HCT116 (cell line): Measurements from ENCODE around the gene LRRC15. TPM values are rescaled to one million over a fixed set of nuclear protein-coding genes. Genes with fewer than 3 reads are reported as not detected.

Source experiments
- ATAC-seq: fragments of 200-7000 bp; cut with Tn5 transposase; 2 replicates; pipeline ENCODE4 v1.9.1; 2020; ENCODE audit warnings: mild to moderate bottlenecking, moderate library complexity
- BruUV-seq: library from RNA; stranded (reverse); fragments of 400-500 nt; replicated peaks from 2 replicates; lab custom pipeline; 2021; lab: Mats Ljungman, UMichigan
- CTCF ChIA-PET: fragments of 300-600 bp; sonication (Branson Sonifier 250); formaldehyde crosslinking; loops from one replicate; lab custom pipeline; 2021; ENCODE audit warnings: antibody characterized with exemption; lab: Charles Lee
- POLR2A ChIA-PET: fragments of 300-600, 350-600 bp; sonication (Branson Sonifier 250); formaldehyde crosslinking; loops from one replicate; lab custom pipeline; 2021; ENCODE audit warnings: antibody characterized with exemption; lab: Charles Lee
- RAD21 ChIA-PET, 2 experiments: fragments of 300-600 bp; sonication (Branson Sonifier 250); formaldehyde crosslinking; loops; one replicate each; lab custom pipeline; 2023; ENCODE audit warnings: low total read pairs in 2 of 2; ENCODE audit not compliant: uncharacterized antibody in 2 of 2, unreplicated experiment in 2 of 2, low non-redundant PET in 1 of 2; lab: Charles Lee
- DNase-seq: peaks from one replicate; pipeline ENCODE4 v3.0.0-alpha.2; 2010; ENCODE audit warnings: low read depth, low spot score
- H2AFZ ChIP-seq: fragments of 200-600 bp; shearing (Covaris generic), sonication (generic); 2 replicates; pipeline ENCODE4 v1.6.1; 2017; ENCODE audit warnings: low read depth, mixed run types, mixed read lengths, antibody characterized with exemption, low read length; ENCODE audit not compliant: poor library complexity, severe bottlenecking
- H3K27ac ChIP-seq: 2 replicates; pipeline ENCODE4 v1.5.1; 2012; ENCODE audit warnings: low read depth, low read length
- H3K27me3 ChIP-seq: fragments of 200-600 bp; sonication (generic); 2 replicates; pipeline ENCODE4 v1.6.1; 2016; ENCODE audit warnings: mixed run types, low read length, mixed read lengths; ENCODE audit not compliant: insufficient read depth
- H3K36me3 ChIP-seq, 2 experiments: fragments of 200-500 bp in 1 of 2; fragments of 200-600 bp in 1 of 2; sonication (Bioruptor generic) in 1 of 2; sonication (generic) in 1 of 2; 2 replicates each; pipeline versions ENCODE4 v1.5.1 to v1.6.1; 2014 to 2016; ENCODE audit warnings: low read length in 2 of 2, inconsistent platforms in 1 of 2, mixed read lengths in 1 of 2, mixed run types in 1 of 2; ENCODE audit not compliant: insufficient read depth in 2 of 2, control insufficient read depth in 1 of 2
- H3K4me1 ChIP-seq, 2 experiments: fragments of 200-600 bp in 1 of 2; sonication (generic) in 1 of 2; 2 replicates each; pipeline versions ENCODE4 v1.5.1 to v1.6.1; 2012 to 2017; ENCODE audit warnings: low read length in 2 of 2, inconsistent platforms in 1 of 2, mild to moderate bottlenecking in 1 of 2, mixed read lengths in 1 of 2, mixed run types in 1 of 2, moderate library complexity in 1 of 2; ENCODE audit not compliant: insufficient read depth in 2 of 2, control insufficient read depth in 1 of 2
- H3K4me2 ChIP-seq: fragments of 200-600 bp; sonication (generic); 2 replicates; pipeline ENCODE4 v1.6.1; 2017; ENCODE audit warnings: mixed run types, low read length, mixed read lengths
- H3K4me3 ChIP-seq, 2 experiments: fragments of 200-600 bp in 1 of 2; sonication (generic) in 1 of 2; replicated peaks in 1 of 2; 2 replicates each; pipeline ENCODE4 v1.5.1; 2011 to 2016; ENCODE audit warnings: low read length in 2 of 2, control low read depth in 1 of 2, low read depth in 1 of 2, mild to moderate bottlenecking in 1 of 2, mixed read lengths in 1 of 2, mixed run types in 1 of 2
- H3K79me2 ChIP-seq: fragments of 200-600 bp; sonication (generic); 2 replicates; pipeline ENCODE4 v1.6.1; 2017; ENCODE audit warnings: mild to moderate bottlenecking, mixed run types, low read length, moderate library complexity, mixed read lengths; ENCODE audit not compliant: insufficient read depth
- H3K9ac ChIP-seq: fragments of 200-600 bp; sonication (generic); 2 replicates; pipeline ENCODE4 v1.6.1; 2016; ENCODE audit warnings: low read length, mixed read lengths
- H3K9me2 ChIP-seq: fragments of 200-600 bp; sonication (generic), shearing (Covaris generic); 2 replicates; pipeline ENCODE4 v1.6.1; 2017; ENCODE audit warnings: mixed run types, mild to moderate bottlenecking, moderate library complexity; ENCODE audit not compliant: insufficient read depth
- H3K9me3 ChIP-seq, 2 experiments: fragments of 200-500 bp in 1 of 2; fragments of 200-600 bp in 1 of 2; sonication (Bioruptor generic) in 1 of 2; sonication (generic) in 1 of 2; 2 replicates each; pipeline ENCODE4 v1.6.1; 2014 to 2017; ENCODE audit warnings: low read length in 2 of 2, mixed read lengths in 2 of 2, inconsistent platforms in 1 of 2, low read depth in 1 of 2, mild to moderate bottlenecking in 1 of 2, mixed run types in 1 of 2, moderate library complexity in 1 of 2; ENCODE audit not compliant: control insufficient read depth in 1 of 2, insufficient read depth in 1 of 2
- H4K20me1 ChIP-seq: fragments of 200-600 bp; sonication (generic), shearing (Covaris generic); 2 replicates; pipeline ENCODE4 v1.6.1; 2017; ENCODE audit warnings: mixed run types, mild to moderate bottlenecking, moderate library complexity; ENCODE audit not compliant: insufficient read depth
- CBX3 ChIP-seq: IDR thresholded peaks from 2 replicates; pipeline ENCODE4 v1.6.1; 2012; ENCODE audit warnings: low read depth
- CEBPB ChIP-seq: IDR thresholded peaks from 2 replicates; pipeline ENCODE4 v1.6.1; 2012; ENCODE audit warnings: low read depth
- EGR1 ChIP-seq: IDR thresholded peaks from 2 replicates; pipeline ENCODE4 v1.6.1; 2012; ENCODE audit warnings: low read depth
- EZH2 ChIP-seq: fragments of 200-600 bp; sonication (generic); IDR thresholded peaks from 2 replicates; pipeline ENCODE4 v1.6.1; 2017; ENCODE audit warnings: antibody characterized with exemption, mixed run types
- SRF ChIP-seq: IDR thresholded peaks from 2 replicates; pipeline ENCODE4 v1.6.1; 2012; ENCODE audit warnings: low read depth
- YY1 ChIP-seq: IDR thresholded peaks from 2 replicates; pipeline ENCODE4 v1.6.1; 2011; ENCODE audit warnings: low read length, low read depth, moderate library complexity, mild to moderate bottlenecking; ENCODE audit not compliant: insufficient replicate concordance; ENCODE audit errors: extremely low read depth
- ZFX ChIP-seq: fragments of 450-650 bp; IDR thresholded peaks from 2 replicates; pipeline ENCODE4 v1.6.1; 2017
- ZNF274 ChIP-seq: fragments of 200-500 bp; sonication (Bioruptor generic); IDR thresholded peaks from 2 replicates; pipeline ENCODE4 v1.6.1; 2014; ENCODE audit warnings: mild to moderate bottlenecking, low read depth, low read length, inconsistent platforms
- intact Hi-C: fragments of 100-400 bp; cut with micrococcal nuclease; formaldehyde crosslinking; loops from 2 replicates; pipeline ENCODE4 v1.10.0; 2022
- total RNA-seq: library from RNA; stranded (reverse); gene quantifications from one replicate; pipeline ENCODE4 v1.2.1, GENCODE V29; 2021; ENCODE audit not compliant: unreplicated experiment

LRRC15 gene
- total RNA-seq, 1 experiment from 2014 or later: not detected

DNA sequence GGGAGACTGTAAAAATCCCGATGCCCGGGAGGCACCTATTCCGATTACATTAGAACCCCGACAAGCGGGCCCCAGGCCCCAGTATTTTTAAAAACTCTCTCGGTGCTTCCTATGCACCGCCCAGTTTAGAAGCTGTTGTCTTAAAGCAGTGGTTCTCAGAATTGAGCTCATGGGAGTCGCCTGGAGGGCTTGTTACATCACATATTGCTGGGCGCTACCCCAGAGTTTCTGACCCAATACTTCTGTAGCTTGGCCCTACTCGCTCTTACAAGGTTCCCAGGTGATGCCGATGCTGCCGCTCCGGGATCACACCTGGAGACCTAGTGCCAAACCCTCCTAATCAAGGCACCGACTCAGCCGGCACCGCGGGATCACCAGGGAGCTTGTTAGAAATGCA, 53.6 kb downstream of the LRRC15 start:
- H3K4me3 ChIP-seq: peak overlapping the region in 1 of 2 experiments; percentile 51; a peak in 2 of 4 replicates
- H3K9me3 ChIP-seq: no peaks in the 10 kb centered on the region
- no peak overlapping the region for H2AFZ ChIP-seq
- peaks cover 31 to 68% of the 10 kb centered on the region in 2 experiments for H3K4me1 ChIP-seq
- no peaks in the 10 kb centered on the region for H3K9me2 ChIP-seq
- intact Hi-C loops: loop anchor here (1.0 to 5.0 kb wide), 8 partner anchors 147 to 724 kb away; partner anchors contain the start of gene OPA1
- no peak overlapping the region for H3K27ac ChIP-seq
- ATAC-seq (peak; percentile 30), DNase-seq (no peak)
- TF ChIP-seq ZNF274: no peak
- TF ChIP-seq YY1: no peak
- no peak for TF ChIP-seq CBX3
- no peak for TF ChIP-seq EGR1
- TF ChIP-seq SRF: no peak
- no peak for TF ChIP-seq EZH2
- no peak for TF ChIP-seq CEBPB
- TF ChIP-seq ZFX: no peak
- peak overlapping the region; percentile 60 for H3K9ac ChIP-seq
- H3K36me3 ChIP-seq: no peaks in the 10 kb centered on the region
- H4K20me1 ChIP-seq: no peaks in the 10 kb centered on the region
- ChIA-PET CTCF (interaction anchor here (0.7 to 4.7 kb wide), 21 partner anchors 9 to 651 kb away, joined by 3 to 145 read pairs (median 5); partner anchors contain the start of gene HES1), POLR2A (interaction anchor here (1.3 to 2.1 kb wide), 5 partner anchors 45 to 535 kb away, joined by 4 to 12 read pairs (median 5); partner anchors contain the start of gene HES1), RAD21 (interaction anchor here (0.9 to 3.8 kb wide), 12 partner anchors 42 to 537 kb away, joined by 3 to 30 read pairs (median 6); no protein-coding TSS in a partner anchor)
- no TSS peak for BruUV-seq
- H3K79me2 ChIP-seq: peaks cover 8% of the 10 kb centered on the region; the same call in 1 of the 2 replicates
- peak overlapping the region; percentile 80 for H3K4me2 ChIP-seq
- no peaks in the 10 kb centered on the region for H3K27me3 ChIP-seq
